ENCODE results near the gene ARG2. TPM values are rescaled to one million over a fixed set of nuclear protein-coding genes. Genes with fewer than 3 reads are reported as not detected.

Gene ARG2
- total RNA-seq, 1 experiment from 2014 or later, result 1.1 TPM

DNA sequence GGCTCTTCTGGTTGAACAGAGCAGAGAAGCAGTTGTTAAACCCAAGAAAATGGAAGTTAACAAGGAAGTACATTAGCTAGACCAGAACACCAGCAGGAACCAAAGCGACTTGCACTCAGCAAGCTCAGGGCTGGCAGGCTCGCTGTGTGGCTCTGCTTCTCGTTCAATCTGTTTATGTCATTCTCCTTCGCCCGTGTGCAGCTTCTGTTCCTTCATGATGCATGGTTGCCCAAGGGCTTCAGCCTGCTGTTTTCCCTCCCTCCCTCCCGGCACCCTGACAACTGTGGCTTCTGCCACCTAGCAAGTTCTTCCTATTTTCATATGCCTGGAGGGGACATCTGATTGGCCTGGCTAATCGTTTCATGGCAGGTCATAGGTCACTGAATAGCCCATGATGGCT, 44.9 kb upstream of the ARG2 start:
- H3K9me2 ChIP-seq (replicated peaks; ENCODE audit: low read length), result no peaks in the 10 kb centered on the region
- no peaks in the 10 kb centered on the region for H3K79me2 ChIP-seq (ENCODE audit: low read length)
- TF ChIP-seq EZH2 (IDR thresholded peaks at IDR 0.05; ENCODE audit: low read length, unreplicated experiment), result no peak
- TF ChIP-seq CTCF (conservative IDR thresholded peaks at IDR 0.05; ENCODE audit: low read depth, low read length), result no peak
- TF ChIP-seq EZH2phosphoT487 (IDR thresholded peaks at IDR 0.05; ENCODE audit: borderline replicate concordance, low read length), result no peak
- H3K4me2 ChIP-seq (ENCODE audit: low read length), result no peak overlapping the region
- no peaks in the 10 kb centered on the region for H3K27me3 ChIP-seq (ENCODE audit: low read length)
- no peak for DNase-seq
- POLR2A ChIA-PET (ENCODE audit: unreplicated experiment), result no interaction called here
- no peaks in the 10 kb centered on the region for H3F3A ChIP-seq (ENCODE audit: low read length, unreplicated experiment)
- H2AFZ ChIP-seq (ENCODE audit: low read length), result no peak overlapping the region
- no peak for ATAC-seq
- no peaks in the 10 kb centered on the region for H3K36me3 ChIP-seq (ENCODE audit: low read depth, low read length)
- no peaks in the 10 kb centered on the region for H3K9me3 ChIP-seq (ENCODE audit: low read length)
- CTCF ChIA-PET, result interaction anchor here (0.6 kb wide), 1 partner anchor 103 kb away, joined by 5 read pairs; no protein-coding TSS in a partner anchor
- no peak overlapping the region for H3K9ac ChIP-seq (ENCODE audit: low read length)
- H3K4me3 ChIP-seq (ENCODE audit: low read length), result no peak overlapping the region
- intact Hi-C loops (cut with micrococcal nuclease), result no loop called here
- no peaks in the 10 kb centered on the region for H3K4me1 ChIP-seq (ENCODE audit: insufficient read depth, low read length)
- no TSS peak for BruUV-seq (replicated peaks)
- H3K27ac ChIP-seq (ENCODE audit: low read length), result no peak overlapping the region
- H4K20me1 ChIP-seq (ENCODE audit: low read length), result no peaks in the 10 kb centered on the region

DNA sequence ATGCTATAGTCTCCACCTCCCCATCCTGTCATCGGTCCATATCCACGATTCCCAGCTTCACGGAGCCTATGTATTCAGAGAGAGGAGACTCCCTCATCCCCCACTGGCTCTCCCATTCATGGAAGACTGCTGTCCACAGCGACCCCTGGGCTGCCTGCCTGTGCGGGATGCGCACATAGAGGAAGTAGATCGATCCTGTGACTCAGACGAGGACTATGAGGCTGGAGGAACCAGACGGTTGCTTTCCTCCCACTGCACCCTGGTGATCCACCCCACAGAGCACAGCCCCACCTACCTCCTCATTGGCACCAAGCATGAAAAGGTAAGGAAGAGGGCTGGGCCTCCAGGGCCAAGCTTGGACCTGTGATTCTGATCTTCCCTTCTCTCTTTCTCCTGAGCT, 44.0 kb upstream of the ARG2 start:
- no peaks in the 10 kb centered on the region for H3K4me1 ChIP-seq (ENCODE audit: insufficient read depth, low read length)
- no peak for TF ChIP-seq CTCF (conservative IDR thresholded peaks at IDR 0.05; ENCODE audit: low read depth, low read length)
- TF ChIP-seq EZH2 (IDR thresholded peaks at IDR 0.05; ENCODE audit: low read length, unreplicated experiment), result no peak
- TF ChIP-seq EZH2phosphoT487 (IDR thresholded peaks at IDR 0.05; ENCODE audit: borderline replicate concordance, low read length), result no peak
- ChIA-PET POLR2A (ENCODE audit: unreplicated experiment) (no interaction called here), CTCF (interaction anchor here (0.7 kb wide), 1 partner anchor 49 kb away, joined by 4 read pairs; no protein-coding TSS in a partner anchor)
- DNase-seq, result no peak
- intact Hi-C loops (cut with micrococcal nuclease), result no loop called here
- no peak for ATAC-seq
- no peaks in the 10 kb centered on the region for H3K9me2 ChIP-seq (replicated peaks; ENCODE audit: low read length)
- no peaks in the 10 kb centered on the region for H3F3A ChIP-seq (ENCODE audit: low read length, unreplicated experiment)
- H3K9ac ChIP-seq (ENCODE audit: low read length), result no peak overlapping the region
- H3K79me2 ChIP-seq (ENCODE audit: low read length), result no peaks in the 10 kb centered on the region
- no peak overlapping the region for H3K4me2 ChIP-seq (ENCODE audit: low read length)
- no peaks in the 10 kb centered on the region for H3K9me3 ChIP-seq (ENCODE audit: low read length)
- no peaks in the 10 kb centered on the region for H3K36me3 ChIP-seq (ENCODE audit: low read depth, low read length)
- no peak overlapping the region for H2AFZ ChIP-seq (ENCODE audit: low read length)
- H4K20me1 ChIP-seq (ENCODE audit: low read length), result no peaks in the 10 kb centered on the region
- BruUV-seq (replicated peaks), result no TSS peak
- H3K4me3 ChIP-seq (ENCODE audit: low read length), result no peak overlapping the region
- H3K27ac ChIP-seq (ENCODE audit: low read length), result no peak overlapping the region
- H3K27me3 ChIP-seq (ENCODE audit: low read length), result no peaks in the 10 kb centered on the region

- Histone ChIP-seq H3F3A (ENCODE audit: low read length, unreplicated experiment) (no peaks in the 10 kb centered on the region), H3K9ac (ENCODE audit: low read length) (no peak overlapping the region), H3K4me1 (ENCODE audit: insufficient read depth, low read length) (no peaks in the 10 kb centered on the region), H3K27me3 (ENCODE audit: low read length) (no peaks in the 10 kb centered on the region), H3K9me2 (replicated peaks; ENCODE audit: low read length) (no peaks in the 10 kb centered on the region), H3K79me2 (ENCODE audit: low read length) (no peaks in the 10 kb centered on the region), H3K36me3 (ENCODE audit: low read depth, low read length) (no peaks in the 10 kb centered on the region), H3K4me3 (ENCODE audit: low read length) (no peak overlapping the region), H3K27ac (ENCODE audit: low read length) (no peak overlapping the region), H3K4me2 (ENCODE audit: low read length) (no peak overlapping the region), H4K20me1 (ENCODE audit: low read length) (no peaks in the 10 kb centered on the region), H2AFZ (ENCODE audit: low read length) (no peak overlapping the region), H3K9me3 (ENCODE audit: low read length) (no peaks in the 10 kb centered on the region)
- ChIA-PET CTCF (interaction anchor here (0.7 kb wide), 1 partner anchor 49 kb away, joined by 4 read pairs; no protein-coding TSS in a partner anchor), POLR2A (ENCODE audit: unreplicated experiment) (no interaction called here)
- BruUV-seq (replicated peaks), result no TSS peak
- ATAC-seq, result no peak
- intact Hi-C loops (cut with micrococcal nuclease), result no loop called here
- DNase-seq, result no peak
- TF ChIP-seq EZH2 (IDR thresholded peaks at IDR 0.05; ENCODE audit: low read length, unreplicated experiment), result no peak
- no peak for TF ChIP-seq CTCF (conservative IDR thresholded peaks at IDR 0.05; ENCODE audit: low read depth, low read length)
- TF ChIP-seq EZH2phosphoT487 (IDR thresholded peaks at IDR 0.05; ENCODE audit: borderline replicate concordance, low read length), result no peak
Measured at GRCh38 chr14:67576216-67576955, 43.3 kb upstream of the ARG2 start.
